ENCODE results near the gene RAB11FIP2.
A peak's percentile ranks its signal among the peaks of the same experiment; 100 is the strongest.

RAB11FIP2 gene

DNA sequence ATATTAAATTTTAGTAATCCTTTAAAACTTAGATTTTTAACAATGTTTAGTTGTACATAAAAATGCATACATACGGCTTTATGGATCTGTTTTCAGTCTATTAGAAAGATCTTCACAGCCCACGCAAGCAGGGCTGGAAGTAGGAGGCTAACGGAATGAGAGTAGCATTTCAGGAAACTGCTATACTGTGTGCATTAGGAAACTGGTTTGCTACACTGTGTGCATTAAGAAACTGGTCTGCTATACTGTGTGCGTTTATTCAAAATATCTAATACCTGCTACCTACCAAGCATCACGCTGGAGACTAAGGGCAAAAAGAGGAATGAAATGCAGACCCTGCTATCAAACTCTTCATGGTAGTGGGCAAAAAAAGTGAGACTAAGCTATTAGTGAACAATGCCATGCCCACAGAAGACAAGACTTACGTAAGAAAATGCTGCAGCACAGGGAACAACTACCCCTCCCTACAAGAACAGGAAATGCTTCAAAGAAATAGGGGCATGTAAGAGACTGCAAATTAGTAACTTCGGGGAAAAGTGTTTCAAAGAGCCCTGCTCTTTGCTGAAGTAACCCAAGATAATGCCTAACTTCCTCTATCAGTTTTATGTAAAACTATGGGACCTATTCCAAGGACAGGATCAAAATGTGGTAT lies 11.3 kb downstream of the RAB11FIP2 start:
- DNase-seq (ENCODE audit: low read depth, low spot score), result no peak

DNA sequence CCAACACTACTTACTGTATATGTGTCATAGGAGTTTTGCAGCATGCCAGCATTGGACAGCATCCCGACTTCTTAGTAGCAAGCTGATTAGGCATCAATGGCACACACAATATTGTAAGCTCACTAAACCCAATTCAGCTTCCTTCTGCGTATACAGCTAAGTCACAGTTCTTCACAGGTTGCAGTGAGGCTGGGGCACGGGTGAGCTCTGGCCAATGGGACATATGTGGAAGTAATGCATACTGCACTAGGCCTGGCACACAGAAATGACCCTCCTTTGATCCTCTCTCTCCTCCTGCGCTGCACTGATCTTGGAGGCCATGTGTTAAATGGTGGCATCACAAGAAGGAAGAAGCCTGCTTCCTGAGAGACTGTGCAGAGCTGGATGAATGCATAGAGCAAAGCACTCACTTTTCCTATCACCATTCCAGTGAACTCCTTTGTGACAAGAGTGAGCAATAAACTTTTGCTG lies 11.9 kb downstream of the RAB11FIP2 start:
- no peak for DNase-seq (ENCODE audit: low read depth, low spot score)

DNA sequence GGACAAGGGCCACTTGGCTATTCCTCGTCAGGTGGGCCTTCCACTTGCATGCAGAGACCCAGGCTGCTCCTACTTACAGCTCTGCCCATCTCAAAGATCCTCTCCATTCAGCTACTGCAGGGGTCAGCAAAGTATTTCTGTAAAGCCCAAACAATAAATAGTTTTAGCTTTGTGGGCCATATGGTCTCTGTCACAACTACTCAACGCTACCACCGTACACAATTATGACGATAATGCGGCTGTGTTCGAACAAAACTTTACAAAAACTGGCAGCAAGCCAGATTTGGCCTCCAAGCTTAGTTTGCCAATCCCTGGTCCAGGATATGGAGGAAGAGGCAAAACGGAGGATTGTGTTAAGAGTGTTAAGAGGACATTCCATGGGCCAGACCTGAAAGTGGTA lies 12.8 kb downstream of the RAB11FIP2 start:
- DNase-seq (ENCODE audit: low read depth, low spot score), result no peak

DNA sequence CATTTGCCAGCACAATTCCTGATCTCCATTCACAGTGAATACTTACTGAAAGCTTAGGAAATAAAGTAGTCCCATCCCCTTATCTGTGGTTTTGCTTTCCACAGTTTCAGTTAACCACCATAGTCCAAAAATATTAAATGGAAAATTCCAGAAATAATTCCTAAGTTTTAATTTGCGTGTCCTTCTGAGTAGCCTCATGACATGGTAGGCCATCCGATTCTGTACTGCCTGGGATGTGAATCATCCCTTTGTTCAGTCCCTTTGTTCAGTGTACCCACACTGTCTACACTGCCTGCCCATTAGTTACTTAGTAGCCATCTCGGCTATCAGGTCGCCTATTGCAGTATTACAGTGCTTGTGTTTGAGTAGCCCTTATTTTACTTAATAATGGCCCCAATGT lies 14.2 kb downstream of the RAB11FIP2 start:
- DNase-seq (ENCODE audit: low read depth, low spot score), result no peak

DNA sequence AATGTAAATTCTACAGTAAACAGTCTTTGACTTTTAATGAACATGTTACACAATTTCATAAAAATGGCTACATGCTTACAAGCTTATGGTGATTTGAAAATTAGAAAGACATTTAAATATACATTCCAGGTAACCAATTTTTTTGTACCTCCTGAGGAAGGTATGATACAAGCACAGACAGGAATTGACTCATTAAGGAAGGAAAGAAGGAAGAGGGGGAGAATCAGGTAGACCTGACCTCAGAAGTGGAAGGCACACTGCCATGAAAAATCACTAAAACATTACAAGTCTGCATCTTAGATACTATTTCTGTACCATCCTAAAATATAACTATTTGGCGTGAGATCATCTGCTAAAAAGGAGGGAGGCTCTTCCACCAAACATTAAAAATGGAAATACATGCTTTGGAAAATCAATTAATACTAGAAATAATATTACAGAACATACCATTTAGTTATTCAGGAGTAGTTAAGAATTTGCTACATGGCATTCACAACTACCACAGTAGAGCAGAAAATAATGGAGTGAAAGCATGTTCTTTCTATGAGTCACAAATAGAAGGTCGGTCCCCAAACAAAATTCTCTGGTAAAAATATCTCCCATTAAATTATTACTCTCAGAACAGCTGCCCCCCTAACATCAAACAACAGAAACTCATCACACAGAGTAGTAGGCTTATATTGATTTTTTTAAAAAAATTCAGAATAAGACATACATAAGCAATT lies 15.2 kb downstream of the RAB11FIP2 start:
- no peak for DNase-seq (ENCODE audit: low read depth, low spot score)

DNA sequence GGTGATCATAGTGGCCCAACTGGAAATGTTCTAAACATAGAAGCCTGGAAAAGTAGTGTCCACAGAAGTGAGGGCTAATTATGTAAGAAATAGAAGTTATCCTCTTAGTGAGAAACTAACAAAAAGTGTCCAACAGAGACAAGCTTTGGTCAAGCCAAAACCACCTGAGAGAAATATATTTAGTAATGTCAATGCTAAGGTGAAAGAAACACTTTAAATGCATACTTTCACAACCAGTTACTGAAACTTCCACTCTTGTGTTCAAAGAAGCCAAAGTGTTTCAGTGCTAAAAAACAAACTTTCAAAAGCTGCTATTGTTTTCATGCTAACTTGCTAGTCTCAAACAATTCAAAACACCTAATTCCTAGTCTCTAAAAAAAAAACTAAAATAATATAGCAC lies 18.1 kb downstream of the RAB11FIP2 start:
- DNase-seq (ENCODE audit: low read depth, low spot score), result no peak

DNA sequence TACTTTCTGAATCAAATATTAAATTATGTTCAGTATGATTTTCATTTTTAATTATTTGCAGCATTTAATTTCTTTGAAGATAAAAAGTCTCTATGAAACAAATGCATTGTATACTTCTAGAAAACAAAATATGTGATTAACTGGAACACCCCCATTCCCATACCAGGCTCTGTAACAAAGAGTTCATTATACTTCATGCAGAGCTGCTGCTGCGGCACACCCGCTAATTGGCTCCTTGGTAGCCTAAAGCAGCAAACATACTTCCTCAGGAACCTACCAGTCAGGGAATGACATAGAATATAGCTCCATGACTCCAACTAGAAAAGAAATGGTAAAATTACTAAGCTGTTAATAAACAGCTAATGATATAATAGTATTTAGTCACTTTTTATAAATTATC lies 19.3 kb downstream of the RAB11FIP2 start:
- DNase-seq (ENCODE audit: low read depth, low spot score), result no peak

DNA sequence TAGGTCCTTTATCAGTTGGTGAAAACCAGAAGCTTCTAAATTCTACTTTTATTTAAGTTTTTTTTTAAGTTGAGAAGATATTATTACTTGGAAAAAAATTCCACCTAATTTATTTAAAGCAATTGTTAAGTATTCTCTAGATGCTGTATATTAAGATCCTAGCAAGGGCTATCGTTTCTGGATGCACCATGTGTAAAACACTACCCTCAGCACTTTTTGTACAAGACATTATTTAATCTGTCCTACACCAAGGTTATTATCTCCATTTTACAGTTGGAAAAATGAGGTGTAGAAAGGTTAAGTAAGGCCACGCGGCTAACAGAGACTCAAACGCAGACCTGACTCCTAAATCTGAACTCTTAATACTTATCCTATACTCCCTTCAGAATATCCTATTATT lies 19.8 kb downstream of the RAB11FIP2 start:
- DNase-seq (ENCODE audit: low read depth, low spot score), result no peak

DNA sequence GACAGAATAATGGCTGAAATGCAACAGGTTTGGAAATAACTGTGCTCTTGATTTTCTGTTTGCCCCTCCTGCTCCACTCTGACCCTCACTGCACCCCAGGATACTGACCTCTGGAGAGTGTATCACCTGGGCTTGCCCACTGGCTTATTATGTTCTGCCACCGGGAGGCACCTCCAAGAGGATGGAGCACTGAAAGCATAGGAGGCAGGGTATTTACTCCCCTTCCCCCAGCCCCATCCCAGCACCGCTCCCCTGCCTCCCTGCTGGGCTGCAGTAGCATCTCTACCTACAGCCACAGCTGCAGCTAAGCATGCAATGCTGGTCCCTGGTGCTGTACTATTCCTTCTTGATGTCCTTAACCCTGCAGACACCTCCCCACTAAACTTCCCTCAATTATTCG lies 26.4 kb downstream of the RAB11FIP2 start:
- DNase-seq (ENCODE audit: low read depth, low spot score), result no peak

DNA sequence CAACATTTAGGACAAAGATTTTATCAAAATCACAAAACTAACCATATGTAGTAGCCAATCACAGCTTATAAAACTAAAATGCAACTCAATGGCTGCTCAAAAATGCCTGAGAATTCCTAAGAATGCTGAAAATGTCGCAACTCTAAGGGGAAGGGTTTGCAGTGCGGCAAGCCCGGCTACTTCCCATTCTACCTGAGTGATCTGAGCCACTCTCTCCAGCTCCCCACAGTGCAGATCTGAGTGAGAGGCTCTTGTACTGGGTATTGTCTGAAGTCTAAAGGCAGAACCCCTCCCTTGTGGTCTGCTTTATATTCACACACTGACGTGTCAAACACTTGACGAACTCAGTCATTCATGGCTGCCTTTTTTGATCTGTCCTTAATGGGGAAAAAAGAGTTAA lies 28.9 kb downstream of the RAB11FIP2 start:
- peak; percentile 62 for DNase-seq (ENCODE audit: low read depth, low spot score)

DNA sequence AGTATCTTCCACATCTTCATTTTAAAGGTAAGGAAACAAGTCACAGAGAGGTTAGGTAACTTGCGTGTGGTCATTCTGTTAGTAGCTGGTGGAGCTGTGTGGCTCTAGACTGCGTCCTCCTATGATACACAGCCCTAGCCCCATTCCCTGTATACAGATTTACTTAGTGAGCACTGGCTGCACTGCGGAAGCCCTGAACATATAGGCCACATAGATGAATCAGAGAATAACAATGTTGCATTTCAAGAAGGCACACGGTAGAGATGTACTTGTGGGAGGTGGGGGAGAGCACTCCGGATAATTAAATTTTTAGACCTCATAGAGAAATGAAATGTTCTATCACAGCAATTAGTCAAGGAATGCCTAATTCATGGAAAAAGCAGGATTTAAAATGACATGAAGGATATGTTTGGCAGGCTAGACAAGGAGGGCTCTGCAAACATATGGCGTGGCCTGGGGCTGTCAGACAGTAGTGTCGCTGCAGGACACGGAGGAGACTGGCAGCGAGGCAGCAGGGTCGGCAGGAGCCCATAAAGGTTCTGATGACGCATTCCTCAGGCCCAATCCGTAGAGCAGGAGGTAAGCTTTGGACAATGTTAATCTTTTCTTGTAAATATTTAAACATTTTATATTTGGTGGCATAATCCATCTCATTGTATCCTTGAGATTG lies 29.5 kb downstream of the RAB11FIP2 start:
- DNase-seq (ENCODE audit: low read depth, low spot score), result no peak

DNA sequence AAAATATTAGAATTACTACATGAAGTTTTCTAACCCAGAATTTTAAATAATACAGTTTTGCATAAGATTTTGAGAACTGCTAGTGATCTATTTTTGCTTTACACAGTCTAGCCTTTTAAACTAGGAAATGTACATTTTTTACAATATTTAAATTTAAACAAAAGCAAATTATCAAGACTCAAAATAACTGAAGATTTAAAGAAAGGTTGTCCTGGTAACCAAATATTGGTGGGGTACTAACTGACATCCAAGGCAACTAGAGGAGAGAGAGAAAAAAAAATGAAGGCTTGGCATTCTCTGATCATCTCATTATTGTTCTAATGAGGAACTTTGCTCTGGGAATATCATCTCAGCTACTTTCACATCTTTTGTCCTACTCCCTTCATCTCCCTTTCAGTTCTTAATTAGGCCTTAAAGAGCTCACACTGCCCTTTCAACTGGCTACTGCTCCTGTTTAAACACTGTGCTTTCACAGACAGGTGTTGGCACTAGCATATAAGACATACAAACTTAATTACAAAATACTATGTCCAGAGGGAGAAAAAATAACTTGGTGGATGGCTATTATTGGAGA lies 33.7 kb downstream of the RAB11FIP2 start:
- DNase-seq (ENCODE audit: low read depth, low spot score), result no peak

DNA sequence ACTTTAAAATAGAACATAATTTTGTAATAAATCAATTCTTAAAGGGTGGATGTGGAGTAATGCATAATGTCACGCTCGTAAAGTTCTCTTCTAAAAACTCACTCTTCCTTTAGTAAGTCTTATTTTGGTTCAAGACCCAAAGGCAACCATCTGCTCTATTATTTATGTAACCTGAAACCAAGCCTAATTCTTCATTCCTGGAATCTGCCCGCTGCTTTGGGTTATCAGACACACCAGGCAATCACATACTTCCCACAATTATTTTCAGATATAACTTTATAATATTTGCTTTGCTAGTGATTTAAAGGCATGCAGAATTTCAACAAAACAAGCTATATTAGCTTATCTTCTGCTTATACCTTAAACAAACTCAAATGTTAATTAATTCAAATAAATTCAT lies 39.0 kb downstream of the RAB11FIP2 start:
- no peak for DNase-seq (ENCODE audit: low read depth, low spot score)

DNA sequence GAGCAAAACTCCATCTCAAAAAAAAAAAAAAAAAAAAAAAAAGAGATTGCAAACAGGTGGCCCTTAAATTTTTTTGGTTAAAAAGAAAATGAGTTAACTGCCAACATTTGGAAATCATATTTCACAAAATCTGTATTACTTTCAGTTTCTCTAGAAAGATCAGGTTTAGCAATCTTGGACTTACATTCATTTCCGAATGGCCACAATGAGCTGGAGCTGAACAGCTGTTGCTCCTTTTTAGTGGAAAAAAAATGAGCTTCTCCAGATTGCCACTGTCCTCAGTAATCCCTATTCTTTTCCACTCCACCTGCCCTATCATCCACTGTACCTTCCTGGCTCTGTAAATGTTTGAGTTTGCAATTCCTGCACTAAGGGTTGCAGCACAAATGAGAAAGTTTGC lies 43.6 kb downstream of the RAB11FIP2 start:
- DNase-seq (ENCODE audit: low read depth, low spot score), result no peak

DNA sequence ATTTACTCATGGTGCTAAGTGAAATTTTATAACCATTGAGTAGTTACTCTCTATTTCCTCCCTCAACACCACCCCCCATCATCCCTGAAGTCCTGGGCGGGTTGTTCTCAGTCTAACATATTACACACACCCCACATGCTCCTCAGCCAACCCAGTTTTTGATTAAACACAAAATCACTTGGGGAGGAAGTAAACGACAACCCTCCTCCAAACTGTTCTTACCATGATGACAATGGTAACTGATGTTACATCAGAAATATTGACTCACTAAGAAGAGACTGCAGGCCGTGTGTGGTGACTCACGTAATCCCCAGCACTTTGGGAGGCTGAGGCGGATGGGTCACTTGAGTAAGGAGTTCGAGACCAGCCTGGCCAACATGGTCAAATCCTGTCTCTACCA lies 44.2 kb downstream of the RAB11FIP2 start:
- DNase-seq (ENCODE audit: low read depth, low spot score), result no peak

DNA sequence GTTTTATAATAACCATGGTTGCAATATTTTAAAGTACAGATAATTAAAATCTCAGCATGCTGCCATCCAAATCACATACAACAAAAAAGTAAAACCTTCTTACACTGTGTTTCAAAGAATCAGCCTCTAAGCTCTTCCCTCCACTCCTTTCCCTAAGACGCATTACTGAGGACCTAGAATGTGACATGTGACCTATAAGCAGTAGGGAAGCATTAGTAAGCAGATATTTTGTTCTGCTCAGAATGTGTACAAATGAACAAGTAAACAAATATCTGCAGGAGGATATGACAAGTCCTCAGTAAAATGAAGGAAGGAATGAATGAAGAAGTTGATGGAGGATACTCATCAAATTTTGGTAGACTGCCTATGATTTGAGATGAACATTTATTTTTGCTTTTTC lies 49.1 kb downstream of the RAB11FIP2 start:
- DNase-seq (ENCODE audit: low read depth, low spot score), result no peak

DNA sequence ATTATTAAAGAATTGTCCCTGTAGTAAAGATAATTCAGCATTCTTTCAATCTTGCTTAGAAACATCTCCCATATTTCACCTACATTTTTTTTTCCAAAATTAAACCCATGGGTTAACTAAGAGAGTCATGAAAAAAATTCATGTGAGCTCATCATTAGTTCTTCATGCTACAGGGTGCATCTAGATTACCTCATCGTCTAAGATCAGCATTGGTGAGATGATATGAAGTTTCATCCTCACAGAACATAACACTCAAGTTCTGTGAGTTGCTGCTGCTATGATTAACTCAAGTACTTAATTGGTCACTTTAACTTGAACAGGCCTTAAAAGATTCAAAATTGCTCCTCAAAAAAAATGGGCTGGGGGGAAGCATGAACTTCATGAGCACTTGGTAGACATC lies 50.0 kb downstream of the RAB11FIP2 start:
- DNase-seq (ENCODE audit: low read depth, low spot score), result no peak

DNA sequence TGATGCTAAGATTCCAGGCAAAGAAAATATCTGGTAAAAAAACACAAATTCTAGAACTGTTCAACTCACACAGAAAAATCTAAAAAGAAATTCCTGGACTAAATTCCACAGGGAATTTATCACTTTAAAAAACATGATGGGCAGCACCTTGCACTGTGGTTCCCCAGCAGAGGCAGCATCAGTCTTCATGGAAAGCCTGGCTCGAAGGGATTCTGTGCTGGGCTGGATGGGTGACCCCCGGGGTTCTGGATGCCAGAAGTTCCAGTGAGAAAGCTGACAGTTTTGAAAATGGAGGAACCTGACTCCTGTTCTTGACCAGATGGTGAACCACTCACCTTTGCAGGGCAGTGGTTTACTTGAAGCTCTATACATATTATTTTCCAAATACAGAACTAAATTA lies 52.0 kb downstream of the RAB11FIP2 start:
- DNase-seq (ENCODE audit: low read depth, low spot score), result no peak

DNA sequence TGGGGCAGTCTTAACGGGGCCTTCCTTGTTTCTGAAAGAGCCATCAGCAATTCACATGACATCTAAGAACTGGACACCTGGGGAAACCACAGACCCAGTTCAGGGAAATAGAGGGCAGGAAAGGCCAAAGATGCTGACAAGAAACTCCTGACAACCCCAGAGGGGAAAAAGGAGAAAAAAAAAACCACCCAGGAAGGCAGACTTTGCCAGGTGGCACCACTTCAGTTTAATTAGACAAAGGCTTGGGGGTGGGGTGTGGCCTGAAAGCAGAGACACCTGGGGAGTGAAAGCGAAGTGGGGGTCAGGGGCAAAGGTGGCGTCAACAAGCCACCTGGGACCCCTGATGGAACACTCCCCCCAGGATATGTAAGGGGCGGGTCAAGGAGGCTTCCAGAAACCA lies 53.6 kb downstream of the RAB11FIP2 start:
- DNase-seq (ENCODE audit: low read depth, low spot score), result no peak

DNA sequence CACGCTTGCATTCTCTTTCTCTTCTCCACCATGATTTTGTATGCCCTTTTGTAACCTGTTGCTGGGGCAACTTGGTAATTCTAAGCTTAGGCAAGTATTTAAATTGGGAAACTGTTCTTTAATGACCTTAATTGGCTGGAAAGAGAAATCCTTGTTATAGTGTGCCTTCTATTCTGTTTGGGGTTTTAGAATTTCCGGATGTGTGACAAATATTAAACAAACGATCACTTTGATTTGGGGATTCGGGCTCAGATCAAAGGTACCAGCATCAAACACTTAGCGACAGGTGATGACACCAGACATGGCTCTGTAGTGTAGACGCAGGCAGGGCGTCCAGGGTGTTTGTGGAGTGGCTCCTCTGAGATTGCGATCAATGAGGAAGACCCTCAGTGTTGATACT lies 55.0 kb downstream of the RAB11FIP2 start:
- no peak for DNase-seq (ENCODE audit: low read depth, low spot score)

DNA sequence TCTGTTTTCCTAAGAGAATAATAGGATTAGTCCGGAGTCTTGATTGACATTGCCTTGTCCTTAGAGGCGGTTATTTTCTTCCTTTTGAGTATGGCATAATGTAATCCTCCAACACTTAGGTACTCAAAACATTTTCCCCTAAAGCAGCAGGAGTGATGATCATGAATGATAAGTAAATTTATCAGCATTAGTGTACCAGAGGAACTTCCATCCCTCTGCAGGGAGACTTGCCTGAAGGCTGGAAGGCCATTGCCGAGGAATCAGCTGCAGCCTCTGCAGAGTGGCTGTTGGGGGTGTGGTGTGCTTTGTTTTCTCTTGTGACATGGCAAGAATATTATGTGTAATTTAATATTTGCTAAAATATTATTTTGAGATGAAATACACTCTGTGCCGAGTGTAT lies 56.8 kb downstream of the RAB11FIP2 start:
- no peak for DNase-seq (ENCODE audit: low read depth, low spot score)

DNA sequence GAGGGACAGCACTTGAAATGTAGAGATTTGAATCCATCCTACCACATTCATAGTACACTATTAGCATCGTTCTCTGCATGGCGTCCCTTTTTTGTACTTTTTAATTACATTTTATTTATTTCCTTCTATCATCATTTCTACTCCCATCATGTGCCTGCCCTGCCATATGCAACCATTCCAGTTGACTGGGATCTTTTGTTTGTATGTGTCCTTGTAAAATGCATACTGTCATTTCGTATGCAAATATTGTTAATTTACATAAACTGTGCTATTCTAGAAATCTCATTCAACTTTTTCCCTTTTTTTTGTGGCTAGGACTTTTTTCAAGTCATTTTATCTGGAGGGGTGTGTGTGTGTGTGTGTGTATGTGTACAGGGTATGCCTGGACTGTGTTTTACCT lies 57.9 kb downstream of the RAB11FIP2 start:
- DNase-seq (ENCODE audit: low read depth, low spot score), result no peak

Data from ELF-1 (cell line).